GM12865 (cell line): ENCODE data around the gene ARHGEF7.

ENCODE experiments used
- DNase-seq: peaks from one replicate; pipeline ENCODE4 v3.0.0; 2010; ENCODE audit warnings: low read depth
- H3K4me3 ChIP-seq: 2 replicates; pipeline ENCODE4 v1.5.1; 2011; ENCODE audit warnings: mild to moderate bottlenecking, low read depth, low read length, control low read depth
- CTCF ChIP-seq: IDR thresholded peaks from 2 replicates; pipeline ENCODE4 v1.5.1; 2011; ENCODE audit warnings: low read length, control low read depth, low read depth, inconsistent platforms; ENCODE audit not compliant: insufficient read depth; ENCODE audit errors: missing control alignments

The ARHGEF7 gene

GRCh38 chr13:111324736-111325135, 209.6 kb downstream of the ARHGEF7 start:
- no peak for DNase-seq
- TF ChIP-seq CTCF: no peak
- H3K4me3 ChIP-seq: no peak overlapping the region

GRCh38 chr13:111325146-111325890, 210.2 kb downstream of the ARHGEF7 start:
- DNase-seq: no peak

GRCh38 chr13:111325941-111326620, 211.0 kb downstream of the ARHGEF7 start:
- no peak for DNase-seq
- H3K4me3 ChIP-seq: no peak overlapping the region
- TF ChIP-seq CTCF: no peak

More at GRCh38 chr13:111325146-111325890, 210.2 kb downstream of the ARHGEF7 start:
- H3K4me3 ChIP-seq: no peak overlapping the region
- TF ChIP-seq CTCF: no peak

GRCh38 chr13:111326621-111326965, 211.5 kb downstream of the ARHGEF7 start:
- DNase-seq: no peak
- H3K4me3 ChIP-seq: no peak overlapping the region
- TF ChIP-seq CTCF: no peak

- no peak overlapping the region for H3K4me3 ChIP-seq
- no peak for TF ChIP-seq CTCF
- DNase-seq: no peak
These were observed 212.0 kb downstream of the ARHGEF7 start for GRCh38 chr13:111326981-111327642.

- DNase-seq: no peak
- no peak overlapping the region for H3K4me3 ChIP-seq
- TF ChIP-seq CTCF: no peak
These were observed 212.8 kb downstream of the ARHGEF7 start for GRCh38 chr13:111327730-111328573.
